HL-60 (cell line): ENCODE results near the gene MBNL3.
"Not testable (repeated sequence)": the region's sequence is repeated elsewhere in the genome, so short reads cannot be mapped to it uniquely, and the experiment has no call there.

Source experiments
- DNase-seq, 2 experiments: peaks; one replicate each; pipeline ENCODE4 v3.0.0-alpha.2; 2010 to 2020; ENCODE audit warnings: low read depth in 1 of 2, low spot score in 1 of 2
- H3K27ac ChIP-seq: fragments of 250-450 bp; sonication (Bioruptor Pico); replicated peaks from 2 replicates; pipeline ENCODE4 v1.5.1; 2020; ENCODE audit warnings: mild to moderate bottlenecking, moderate library complexity
- H3K27me3 ChIP-seq: fragments of 250-450 bp; sonication (Bioruptor Pico); 2 replicates; pipeline ENCODE4 v1.5.1; 2021; ENCODE audit warnings: mild to moderate bottlenecking, moderate library complexity; ENCODE audit not compliant: insufficient read depth, poor library complexity, severe bottlenecking
- H3K4me3 ChIP-seq: replicated peaks from 2 replicates; pipeline ENCODE4 v1.5.1; 2011; ENCODE audit warnings: mild to moderate bottlenecking, control low read depth, low read length; ENCODE audit not compliant: insufficient read depth
- CTCF ChIP-seq: IDR thresholded peaks from one replicate; pipeline ENCODE4 v1.5.1; 2011; ENCODE audit warnings: low read length, control low read depth, inconsistent platforms; ENCODE audit not compliant: insufficient read depth
- GABPA ChIP-seq: IDR thresholded peaks from 2 replicates; pipeline ENCODE4 v1.6.1; 2012; ENCODE audit warnings: low read depth
- POLR2AphosphoS5 ChIP-seq: IDR thresholded peaks from 2 replicates; pipeline ENCODE4 v1.6.1; 2012; ENCODE audit warnings: low read depth
- REST ChIP-seq: IDR thresholded peaks from 2 replicates; pipeline ENCODE4 v1.6.1; 2012; ENCODE audit warnings: low read depth; ENCODE audit not compliant: insufficient replicate concordance
- SPI1 ChIP-seq: IDR thresholded peaks from 2 replicates; pipeline ENCODE4 v1.6.1; 2012; ENCODE audit warnings: low read depth, mild to moderate bottlenecking, borderline replicate concordance

MBNL3 gene

GRCh38 chrX:132331532-132331931 is 157.3 kb downstream of the MBNL3 start:
- TF ChIP-seq POLR2AphosphoS5 = no peak
- no peak for TF ChIP-seq SPI1
- no peak for TF ChIP-seq GABPA
- TF ChIP-seq CTCF = no peak
- TF ChIP-seq REST = no peak
- DNase-seq = no peak
- Histone ChIP-seq H3K27me3 (no peaks in the 10 kb centered on the region), H3K4me3 (no peak overlapping the region), H3K27ac (no peak overlapping the region)

GRCh38 chrX:132331000-132331399 is 157.8 kb downstream of the MBNL3 start:
- Histone ChIP-seq H3K27ac (no peak overlapping the region), H3K27me3 (no peaks in the 10 kb centered on the region), H3K4me3 (no peak overlapping the region)
- TF ChIP-seq CTCF (no peak), POLR2AphosphoS5 (no peak), GABPA (no peak), REST (no peak), SPI1 (no peak)
- no peak for DNase-seq

DNA sequence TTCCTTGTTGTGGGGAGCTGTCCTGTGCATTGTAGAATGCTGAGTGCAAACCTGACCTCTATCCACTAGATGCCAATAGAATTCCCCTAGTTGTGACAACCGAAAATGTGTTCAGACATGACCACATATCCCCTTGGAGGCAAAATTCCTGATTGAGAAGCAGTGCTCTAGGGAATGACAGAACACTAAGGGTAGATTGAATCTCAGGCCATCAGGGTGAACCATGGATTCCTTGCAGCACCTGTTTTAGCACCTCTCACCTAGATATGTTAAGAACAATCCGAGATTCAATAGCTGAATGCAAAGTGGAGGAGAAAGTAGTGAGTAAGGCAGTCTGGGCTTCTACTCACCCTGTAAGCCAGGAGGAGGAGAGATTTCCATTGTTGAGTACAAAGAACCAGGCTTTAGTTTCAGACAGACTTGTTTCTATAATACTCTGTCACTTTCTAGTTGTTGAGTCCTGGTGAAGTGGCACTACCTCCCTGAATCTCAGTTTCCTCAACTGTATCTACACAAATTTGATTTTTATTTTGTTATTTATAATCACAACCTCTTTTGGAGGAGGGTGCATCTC is 158.6 kb downstream of the MBNL3 start:
- TF ChIP-seq CTCF = no peak
- no peak for DNase-seq
- H3K27ac ChIP-seq = no peak overlapping the region
- no peaks in the 10 kb centered on the region for H3K27me3 ChIP-seq
- no peak overlapping the region for H3K4me3 ChIP-seq

DNA sequence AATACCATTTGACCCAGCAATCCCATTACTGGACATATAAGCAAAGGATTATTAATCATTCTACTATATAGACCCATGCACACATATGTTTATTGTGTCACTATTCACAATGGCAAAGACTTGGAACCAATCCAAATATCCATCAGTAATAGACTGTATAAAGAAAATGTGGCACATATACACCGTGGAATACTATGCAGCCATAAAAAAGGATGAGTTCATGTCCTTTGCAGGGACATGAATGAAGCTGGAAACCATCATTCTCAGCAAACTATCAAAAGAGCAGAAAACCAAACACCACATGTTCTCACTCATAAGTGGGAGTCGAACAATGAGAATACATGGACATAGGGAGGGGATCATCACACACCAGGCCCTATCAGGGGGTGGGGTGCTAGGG is 161.9 kb downstream of the MBNL3 start:
- DNase-seq, H3K4me3 ChIP-seq, H3K27me3 ChIP-seq, H3K27ac ChIP-seq: not testable (repeated sequence)
